ENCODE measurements around the gene SLC35F3.
"Not testable (repeated sequence)": the region's sequence is repeated elsewhere in the genome, so short reads cannot be mapped to it uniquely, and the experiment has no call there.

Gene SLC35F3

DNA sequence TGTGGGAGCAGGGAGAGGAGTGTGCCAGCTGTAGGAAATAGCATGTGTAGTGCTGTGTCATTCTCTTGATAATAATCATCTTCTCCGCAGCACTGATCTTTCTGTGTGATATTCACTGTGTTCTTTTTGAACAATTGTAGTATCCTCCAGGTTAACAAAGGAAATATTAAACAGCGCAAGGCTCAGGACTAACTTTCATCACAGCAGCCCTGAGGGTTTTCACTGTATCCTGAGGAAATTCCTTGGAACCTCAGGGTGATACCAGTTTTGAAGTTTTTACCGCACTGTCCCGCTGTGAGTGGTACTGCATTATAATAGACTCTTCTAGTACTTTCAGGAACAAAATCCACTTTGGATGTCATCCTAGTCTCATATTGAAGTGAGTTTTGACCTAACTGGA is 240.4 kb downstream of the SLC35F3 start:
- no peak for ATAC-seq
- Mint-ChIP-seq H3K4me3 (no peak overlapping the region), H3K4me1 (no peaks in the 10 kb centered on the region), H3K27ac (no peak overlapping the region), H3K9me3 (peaks cover 0 to 10% of the 10 kb centered on the region in 2 donors), H3K27me3 (peaks cover 47% of the 10 kb centered on the region)
- DNase-seq, result no peak

DNA sequence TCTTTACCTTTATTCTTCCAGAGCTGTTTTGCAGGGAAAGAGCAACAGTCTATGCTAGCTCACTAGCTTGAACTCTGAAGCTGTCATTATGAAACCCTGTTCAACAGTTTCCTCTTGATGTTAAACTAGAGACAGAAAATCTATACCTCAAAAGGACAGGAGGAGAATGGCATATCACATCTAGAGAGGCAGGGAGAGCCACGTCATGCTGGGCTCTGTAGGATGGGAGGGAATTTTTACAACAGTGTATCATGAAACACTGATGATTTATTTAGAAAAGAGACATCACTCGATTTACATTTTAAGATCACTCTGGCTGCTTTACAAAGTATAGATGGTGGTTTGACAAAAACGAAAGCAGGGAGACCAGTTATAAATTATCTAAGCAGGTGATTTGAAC is 243.9 kb downstream of the SLC35F3 start:
- Mint-ChIP-seq H3K4me1 (peaks cover 17% of the 10 kb centered on the region), H3K9me3 (peaks cover 0 to 10% of the 10 kb centered on the region in 2 donors), H3K27ac (peak overlapping the region in 1 of 2 donors; percentile 1), H3K27me3 (peaks cover 60% of the 10 kb centered on the region), H3K4me3 (no peak overlapping the region)
- DNase-seq (no peak), ATAC-seq (no peak)

DNA sequence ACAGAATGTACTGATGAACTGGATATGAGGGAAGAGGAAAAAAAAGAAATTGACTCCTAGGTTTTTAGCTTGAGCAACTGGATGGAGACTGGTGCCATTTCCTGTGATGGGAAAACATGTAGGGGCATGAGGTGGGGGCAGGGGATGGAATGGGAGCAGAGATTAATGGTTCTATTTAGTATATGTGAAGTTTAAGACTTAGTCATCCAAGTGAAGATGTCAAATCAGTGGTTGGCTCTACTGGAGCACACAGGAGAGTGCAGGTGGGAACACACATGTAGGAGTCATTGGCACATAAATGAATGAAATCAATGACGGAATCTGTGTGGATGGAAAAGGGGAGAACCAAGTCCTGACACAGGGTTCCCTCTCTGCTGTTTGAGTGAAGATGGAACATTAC is 244.3 kb downstream of the SLC35F3 start:
- H3K27me3 Mint-ChIP-seq, result peaks cover 55% of the 10 kb centered on the region
- H3K4me3 Mint-ChIP-seq, result no peak overlapping the region
- ATAC-seq (no peak), DNase-seq (no peak)
- peaks cover 17% of the 10 kb centered on the region for H3K4me1 Mint-ChIP-seq
- peaks cover 0 to 10% of the 10 kb centered on the region in 2 donors for H3K9me3 Mint-ChIP-seq
- H3K27ac Mint-ChIP-seq, result no peak overlapping the region

DNA sequence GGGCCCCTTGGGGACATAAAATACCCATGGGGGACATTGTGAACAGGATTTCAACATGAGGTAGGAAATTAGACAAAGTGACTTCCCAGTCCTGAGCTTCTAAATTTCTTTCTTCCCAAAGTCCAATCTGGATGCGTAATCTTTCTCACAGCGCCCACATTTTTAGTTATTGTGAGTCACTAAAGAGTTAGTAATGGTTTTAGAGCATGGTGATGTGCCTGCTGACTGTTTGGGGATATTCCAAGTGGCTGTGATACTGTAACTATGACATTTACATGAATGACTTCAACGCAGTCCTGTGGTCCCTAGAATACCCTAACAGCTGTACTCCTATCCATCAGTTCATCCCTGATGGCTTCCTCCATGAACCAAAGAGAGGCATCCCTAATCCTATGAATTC is 244.7 kb downstream of the SLC35F3 start:
- ATAC-seq, result no peak
- peaks cover 52% of the 10 kb centered on the region for H3K27me3 Mint-ChIP-seq

GRCh38 chr1:234150892-234151291 is 246.4 kb downstream of the SLC35F3 start:
- Mint-ChIP-seq H3K27ac (peak overlapping the region in 1 of 2 donors; percentile 54), H3K4me3 (peak overlapping the region in 1 of 2 donors; percentile 8), H3K4me1 (peaks cover 17% of the 10 kb centered on the region), H3K27me3 (peaks cover 41% of the 10 kb centered on the region), H3K9me3 (peaks cover 0 to 10% of the 10 kb centered on the region in 2 donors)
- DNase-seq (no peak), ATAC-seq (no peak)

More for the DNA sequence above, 244.7 kb downstream of the SLC35F3 start:
- Mint-ChIP-seq H3K27ac (no peak overlapping the region), H3K4me1 (peaks cover 17% of the 10 kb centered on the region), H3K9me3 (peaks cover 0 to 10% of the 10 kb centered on the region in 2 donors), H3K4me3 (no peak overlapping the region)
- DNase-seq, result no peak

- not testable (repeated sequence) for DNase-seq, ATAC-seq, H3K27ac Mint-ChIP-seq, H3K9me3 Mint-ChIP-seq, H3K4me3 Mint-ChIP-seq
- Mint-ChIP-seq H3K4me1 (peaks cover 17% of the 10 kb centered on the region), H3K27me3 (peaks cover 38% of the 10 kb centered on the region)
Measured at GRCh38 chr1:234152344-234152743, 247.9 kb downstream of the SLC35F3 start.

DNA sequence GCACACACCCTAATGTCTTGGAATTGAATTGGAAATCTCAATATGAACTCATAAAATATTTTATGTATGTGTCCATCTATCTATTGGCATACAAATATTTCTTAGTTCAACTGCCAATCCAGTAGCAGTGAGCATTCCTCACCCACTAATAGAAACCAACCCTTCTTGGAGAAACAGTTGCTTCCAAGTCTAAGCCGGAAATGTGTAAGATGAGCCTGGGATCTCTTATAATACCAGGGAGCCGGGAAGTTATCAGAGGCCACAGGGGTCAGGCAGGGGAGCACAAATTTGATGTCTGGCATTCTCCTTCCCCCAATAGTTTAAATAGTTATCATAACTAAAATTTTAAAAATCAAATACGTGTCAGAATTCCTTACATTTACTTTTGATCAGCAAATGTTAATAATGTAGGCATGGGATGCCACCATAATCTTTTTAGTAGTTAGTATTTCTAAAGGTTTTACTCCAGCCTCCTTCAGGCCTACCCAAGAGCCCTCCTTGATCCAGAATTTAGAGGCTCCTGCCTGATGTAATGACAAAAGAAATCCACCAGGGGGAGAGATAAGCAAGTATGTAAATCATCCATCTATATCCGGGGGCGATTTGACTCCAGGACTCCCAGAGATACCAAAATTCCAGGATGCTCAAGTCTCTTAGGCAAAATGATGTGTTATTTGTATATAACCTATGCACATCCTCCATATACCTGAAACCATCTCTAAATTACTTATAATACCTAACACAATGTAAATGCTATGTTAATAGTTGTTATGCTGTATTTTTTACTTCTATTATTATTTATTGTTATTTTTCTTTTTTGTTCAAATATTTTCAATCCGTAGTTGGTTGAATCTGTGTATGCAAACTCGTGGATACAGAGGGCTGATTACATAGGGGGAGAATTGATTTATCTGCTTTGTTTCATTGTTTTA is 250.1 kb downstream of the SLC35F3 start:
- Mint-ChIP-seq H3K4me1 (peaks cover 17% of the 10 kb centered on the region), H3K4me3 (no peak overlapping the region), H3K9me3 (no peaks in the 10 kb centered on the region), H3K27me3 (peaks cover 17% of the 10 kb centered on the region), H3K27ac (no peak overlapping the region)
- DNase-seq (peak; percentile 26 to 35), ATAC-seq (no peak)

- Mint-ChIP-seq H3K4me3 (no peak overlapping the region), H3K4me1 (peaks cover 27% of the 10 kb centered on the region), H3K27me3 (peaks cover 6% of the 10 kb centered on the region), H3K9me3 (no peaks in the 10 kb centered on the region), H3K27ac (no peak overlapping the region)
- DNase-seq, result no peak
- ATAC-seq, result no peak
Measured at GRCh38 chr1:234162661-234163060, 258.2 kb downstream of the SLC35F3 start.

DNA sequence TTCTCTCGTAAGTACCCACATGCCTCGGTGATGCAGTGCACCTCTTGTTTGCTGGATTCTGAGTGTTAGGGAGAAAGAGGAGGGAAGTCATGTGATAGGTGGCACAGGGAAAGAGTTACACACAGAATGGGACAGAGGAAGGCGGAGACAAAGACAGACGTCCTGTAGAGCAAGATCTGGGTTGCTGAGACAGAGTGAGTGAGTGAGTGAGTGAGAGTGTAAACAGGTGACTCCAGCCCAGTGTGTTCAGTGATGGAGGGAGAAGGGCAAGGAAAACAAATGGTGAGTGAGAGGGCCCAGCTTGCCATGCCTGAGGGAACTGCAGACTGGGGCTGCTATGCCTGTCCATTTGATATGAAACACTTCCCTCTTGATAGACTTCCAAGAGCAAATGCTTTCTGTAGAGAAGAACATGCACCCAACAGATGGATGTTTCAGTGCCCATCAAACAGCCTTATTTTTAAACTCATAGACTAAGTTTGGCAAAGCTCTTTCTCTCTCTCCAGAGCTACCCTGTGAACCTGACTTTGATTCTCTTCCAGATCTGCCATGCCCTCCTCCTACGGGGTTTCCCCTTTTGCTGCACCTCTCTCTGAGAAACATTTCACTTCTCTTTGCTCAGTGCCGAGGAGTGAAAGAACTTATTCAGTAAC is 258.9 kb downstream of the SLC35F3 start:
- H3K9me3 Mint-ChIP-seq, result no peaks in the 10 kb centered on the region
- peaks cover 27% of the 10 kb centered on the region for H3K4me1 Mint-ChIP-seq

GRCh38 chr1:234164098-234164709 is 259.7 kb downstream of the SLC35F3 start:
- ATAC-seq (no peak), DNase-seq (no peak)
- Mint-ChIP-seq H3K27ac (no peak overlapping the region), H3K4me3 (peak overlapping the region in 1 of 2 donors; percentile 46), H3K9me3 (no peaks in the 10 kb centered on the region), H3K27me3 (peaks cover 6% of the 10 kb centered on the region), H3K4me1 (peaks cover 35% of the 10 kb centered on the region)

More for the DNA sequence above, 258.9 kb downstream of the SLC35F3 start:
- DNase-seq, result no peak
- H3K4me3 Mint-ChIP-seq, result no peak overlapping the region
- peaks cover 6% of the 10 kb centered on the region for H3K27me3 Mint-ChIP-seq
- ATAC-seq, result no peak
- no peak overlapping the region for H3K27ac Mint-ChIP-seq

- ATAC-seq, result no peak
- H3K4me1 Mint-ChIP-seq, result peaks cover 67% of the 10 kb centered on the region
- no peak overlapping the region for H3K4me3 Mint-ChIP-seq
- no peaks in the 10 kb centered on the region for H3K27me3 Mint-ChIP-seq
- no peak overlapping the region for H3K27ac Mint-ChIP-seq
- no peak for DNase-seq
- no peaks in the 10 kb centered on the region for H3K9me3 Mint-ChIP-seq
Measured at GRCh38 chr1:234168061-234168724, 263.7 kb downstream of the SLC35F3 start.

- no peak for ATAC-seq
- H3K4me1 Mint-ChIP-seq, result peaks cover 61% of the 10 kb centered on the region
- peak overlapping the region in 1 of 2 donors; percentile 64 for H3K27ac Mint-ChIP-seq
- H3K9me3 Mint-ChIP-seq, result no peaks in the 10 kb centered on the region
- no peaks in the 10 kb centered on the region for H3K27me3 Mint-ChIP-seq
- H3K4me3 Mint-ChIP-seq, result no peak overlapping the region
- DNase-seq, result no peak
Measured at GRCh38 chr1:234169161-234169849, 264.8 kb downstream of the SLC35F3 start.

- peak overlapping the region; percentile 18 to 61 for H3K4me3 Mint-ChIP-seq
- no peaks in the 10 kb centered on the region for H3K27me3 Mint-ChIP-seq
- H3K27ac Mint-ChIP-seq, result peak overlapping the region; percentile 64 to 84
- peaks cover 56% of the 10 kb centered on the region for H3K4me1 Mint-ChIP-seq
- ATAC-seq, result peak; percentile 10
- no peak for DNase-seq
- H3K9me3 Mint-ChIP-seq, result no peaks in the 10 kb centered on the region
Measured at GRCh38 chr1:234170067-234170466, 265.6 kb downstream of the SLC35F3 start.

DNA sequence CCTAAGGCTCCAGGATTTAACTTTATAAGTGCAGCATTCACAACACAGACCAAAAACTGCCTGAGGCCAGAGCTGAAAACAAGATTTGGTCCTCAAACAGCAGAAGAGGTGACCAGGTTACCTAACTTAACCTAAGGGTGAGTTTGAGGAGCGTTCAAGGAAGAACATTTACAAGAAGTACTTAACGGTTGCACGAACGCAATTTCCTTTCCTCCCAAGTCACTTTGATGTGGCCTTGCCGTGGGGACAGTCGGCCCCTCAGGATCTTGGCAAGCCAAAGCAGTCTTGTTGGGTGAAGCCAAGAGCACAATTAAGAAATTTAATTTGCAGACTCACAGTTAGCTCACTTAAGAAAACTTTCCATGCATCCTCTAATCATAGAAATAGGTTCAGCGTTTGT is 266.1 kb downstream of the SLC35F3 start:
- Mint-ChIP-seq H3K4me3 (peak overlapping the region; percentile 18 to 61), H3K27me3 (peaks cover 2% of the 10 kb centered on the region), H3K9me3 (no peaks in the 10 kb centered on the region), H3K4me1 (peaks cover 56% of the 10 kb centered on the region), H3K27ac (peak overlapping the region; percentile 84 to 92)
- ATAC-seq, result peak; percentile 74
- DNase-seq, result peak in 1 of 2 donors; percentile 53

DNA sequence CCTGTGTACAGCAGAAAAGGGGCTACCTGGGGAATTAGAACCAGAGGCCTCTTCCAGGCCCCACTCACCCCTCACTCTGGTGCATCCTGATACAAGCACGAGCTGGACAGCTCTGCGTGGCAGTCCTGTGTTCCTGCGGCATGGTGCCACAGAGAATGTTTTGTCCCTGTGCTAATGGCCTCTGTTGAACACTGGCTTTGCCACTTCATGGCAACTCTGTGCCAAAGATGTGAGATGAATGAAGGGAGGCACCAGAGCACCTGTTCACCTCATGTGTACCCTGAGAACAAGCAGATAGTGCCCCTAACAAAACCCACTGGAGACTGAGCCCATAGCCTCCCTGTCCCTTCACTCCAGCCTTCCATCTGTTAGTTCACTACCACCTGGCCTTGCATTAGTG is 269.5 kb downstream of the SLC35F3 start:
- peaks cover 30% of the 10 kb centered on the region for H3K27me3 Mint-ChIP-seq
- H3K4me3 Mint-ChIP-seq, result no peak overlapping the region
- H3K9me3 Mint-ChIP-seq, result peaks cover 8 to 28% of the 10 kb centered on the region in 2 donors
- no peak for ATAC-seq
- DNase-seq, result no peak
- peak overlapping the region in 1 of 2 donors; percentile 15 for H3K27ac Mint-ChIP-seq
- peaks cover 43% of the 10 kb centered on the region for H3K4me1 Mint-ChIP-seq

Measured in stimulated activated naive CD8-positive, alpha-beta T cell treated with anti-CD3 and anti-CD28 coated beads, Interleukin-15, amount 100 ng/mL, for 72 hours (primary cell).